HFFc6 (cell line): ENCODE measurements around the gene C6orf132. TPM values are rescaled to one million over a fixed set of nuclear protein-coding genes. Genes with fewer than 3 reads are reported as not detected.
"Not testable (repeated sequence)": the region's sequence is repeated elsewhere in the genome, so short reads cannot be mapped to it uniquely, and the experiment has no call there.

Source experiments
- DNase-seq: peaks from one replicate; pipeline ENCODE4 v3.0.0-alpha.2; 2018
- H3K27ac Mint-ChIP-seq: 2 replicates; pipeline ENCODE4 v1.8.0; 2020; ENCODE audit warnings: mild to moderate bottlenecking, mixed read lengths
- H3K27me3 Mint-ChIP-seq: 2 replicates; pipeline ENCODE4 v1.8.0; 2021; ENCODE audit warnings: mild to moderate bottlenecking, moderate library complexity, mixed read lengths; ENCODE audit not compliant: insufficient read depth
- H3K36me3 Mint-ChIP-seq: 2 replicates; pipeline ENCODE4 v1.8.0; 2021; ENCODE audit warnings: low read depth, mixed read lengths
- H3K4me1 Mint-ChIP-seq: 2 replicates; pipeline ENCODE4 v1.8.0; 2020; ENCODE audit warnings: low read depth, mixed read lengths
- H3K4me3 Mint-ChIP-seq: 2 replicates; pipeline ENCODE4 v1.8.0; 2020; ENCODE audit warnings: mild to moderate bottlenecking, moderate library complexity, mixed read lengths
- H3K9me3 Mint-ChIP-seq: 2 replicates; pipeline ENCODE4 v1.8.0; 2020; ENCODE audit warnings: mild to moderate bottlenecking, mixed read lengths
- CTCF ChIP-seq: fragments of 200-600 bp; sonication (generic); IDR thresholded peaks from 2 replicates; pipeline ENCODE4 v1.5.0; 2021; ENCODE audit warnings: antibody characterized with exemption, mild to moderate bottlenecking
- total RNA-seq, 6 experiments: library from RNA; stranded (reverse); fragmentation: NEBNext Ultra II Directional; extraction: Animal tissue kit (Norgen Biotek cat#: 25700); gene quantifications; 2 replicates in 1 of 6; 3 replicates in 5 of 6; pipeline ENCODE4 v1.2.3, GENCODE V29; 2021

Gene C6orf132
- total RNA-seq, 6 experiments from 2014 or later = 4.7 to 6.6 (median 5.1) TPM

- TF ChIP-seq CTCF = peak; percentile 64
- peaks cover 7% of the 10 kb centered on the region for H3K27me3 Mint-ChIP-seq
- H3K36me3 Mint-ChIP-seq = no peaks in the 10 kb centered on the region
- no peak for DNase-seq
- H3K27ac Mint-ChIP-seq = no peak overlapping the region
- peaks cover 8% of the 10 kb centered on the region for H3K4me1 Mint-ChIP-seq
- no peak overlapping the region for H3K4me3 Mint-ChIP-seq
- H3K9me3 Mint-ChIP-seq = no peaks in the 10 kb centered on the region
Observed at GRCh38 chr6:42175860-42176259, 33.4 kb upstream of the C6orf132 start.

GRCh38 chr6:42173101-42173500, 30.7 kb upstream of the C6orf132 start, which contains the start of gene GUCA1A:
GUCA1A (plus strand) TSS chr6:42173364; CDS start chr6:42173614, 250 bp downstream.
- Mint-ChIP-seq H3K4me1 (no peaks in the 10 kb centered on the region), H3K36me3 (no peaks in the 10 kb centered on the region), H3K27ac (no peak within 1 kb of the TSS), H3K4me3 (no peak within 1 kb of the TSS), H3K9me3 (no peaks in the 10 kb centered on the region), H3K27me3 (peaks cover 2% of the 10 kb centered on the region)
- no peak for DNase-seq
- TF ChIP-seq CTCF = no peak

GRCh38 chr6:42171813-42172581, 29.6 kb upstream of the C6orf132 start:
- no peak for DNase-seq
- Mint-ChIP-seq H3K27me3 (peaks cover 2% of the 10 kb centered on the region), H3K36me3 (no peaks in the 10 kb centered on the region)

DNA sequence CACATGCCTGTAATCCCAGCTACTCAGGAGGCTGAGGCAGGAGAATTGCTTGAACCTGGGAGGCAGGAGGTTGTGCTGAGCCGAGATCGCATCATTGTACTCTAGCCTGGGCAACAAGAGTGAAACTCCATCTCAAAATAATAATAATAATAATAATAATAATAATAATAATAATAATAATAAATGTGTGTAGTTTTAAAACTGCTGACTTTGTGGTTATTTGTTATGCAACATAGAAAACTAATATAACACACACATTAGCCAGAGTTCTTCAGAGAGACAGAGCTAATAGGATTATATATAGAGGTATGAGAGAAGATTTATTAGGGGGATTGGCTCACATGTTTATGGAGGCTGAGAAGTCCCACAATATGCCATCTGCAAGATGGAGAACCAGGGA, 27.4 kb upstream of the C6orf132 start:
- H3K4me1 Mint-ChIP-seq, H3K36me3 Mint-ChIP-seq, DNase-seq, H3K9me3 Mint-ChIP-seq, H3K4me3 Mint-ChIP-seq, H3K27ac Mint-ChIP-seq, H3K27me3 Mint-ChIP-seq: not testable (repeated sequence)

More at GRCh38 chr6:42171813-42172581, 29.6 kb upstream of the C6orf132 start:
- Mint-ChIP-seq H3K27ac (no peak overlapping the region), H3K9me3 (no peaks in the 10 kb centered on the region), H3K4me1 (no peaks in the 10 kb centered on the region), H3K4me3 (no peak overlapping the region)
- no peak for TF ChIP-seq CTCF

- DNase-seq = no peak
- Mint-ChIP-seq H3K27me3 (peaks cover 2% of the 10 kb centered on the region), H3K9me3 (no peaks in the 10 kb centered on the region), H3K36me3 (no peaks in the 10 kb centered on the region), H3K4me3 (no peak overlapping the region), H3K4me1 (peaks cover 9% of the 10 kb centered on the region; the same call in 1 of the 2 replicates), H3K27ac (no peak overlapping the region)
- TF ChIP-seq CTCF = no peak; the same call in 1 of the 2 replicates
Observed at GRCh38 chr6:42168650-42169049, 26.2 kb upstream of the C6orf132 start.

DNA sequence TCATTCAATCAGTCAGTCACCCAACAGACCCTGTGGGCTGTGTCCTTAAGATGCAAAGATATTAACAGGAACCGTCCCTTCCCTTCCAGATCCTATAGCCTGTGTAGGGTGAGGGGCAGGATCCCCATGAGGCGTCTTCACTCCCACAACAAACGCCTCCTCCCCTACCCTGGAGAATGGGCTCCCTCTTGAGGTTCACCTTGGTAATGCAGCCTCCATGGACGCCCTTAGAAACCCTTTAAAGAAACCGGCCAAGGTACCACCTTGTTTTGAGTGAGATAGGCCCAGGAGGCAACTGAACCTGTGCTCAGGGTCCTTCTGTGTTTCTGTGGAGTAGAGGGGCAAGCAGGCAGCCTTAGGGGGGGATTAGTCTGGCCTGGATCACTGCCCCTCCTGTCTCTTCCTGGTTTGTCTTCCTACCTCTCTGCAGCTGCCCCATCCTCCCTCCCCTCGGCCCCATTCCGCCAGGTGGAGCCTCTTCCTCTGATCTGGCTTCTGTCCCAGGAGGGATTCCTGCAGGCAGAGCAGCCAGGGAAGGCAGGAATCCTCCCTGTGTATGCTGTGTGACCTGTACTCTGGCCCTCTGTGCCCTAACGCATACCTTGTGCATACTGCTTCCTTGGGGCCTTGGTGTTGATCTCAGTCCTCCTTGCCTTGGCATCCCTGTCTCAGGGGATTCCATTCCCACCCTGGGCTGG, 24.2 kb upstream of the C6orf132 start:
- Mint-ChIP-seq H3K27ac (no peak overlapping the region), H3K36me3 (no peaks in the 10 kb centered on the region), H3K9me3 (no peaks in the 10 kb centered on the region), H3K27me3 (peaks cover 3% of the 10 kb centered on the region), H3K4me3 (no peak overlapping the region), H3K4me1 (peaks cover 9% of the 10 kb centered on the region; the same call in 1 of the 2 replicates)
- peak; percentile 24 for DNase-seq
- peak; percentile 98 for TF ChIP-seq CTCF
